ENCODE results near the gene BCL6B.

The BCL6B gene

GRCh38 chr17:6996256-6997011, 26.4 kb upstream of the BCL6B start:
- no peaks in the 10 kb centered on the region for H3K9me3 ChIP-seq (ENCODE audit: insufficient read depth, low read depth, low read length)

GRCh38 chr17:6997171-6997570, 25.7 kb upstream of the BCL6B start:
- Histone ChIP-seq H3K9me3 (ENCODE audit: insufficient read depth, low read depth, low read length) (no peaks in the 10 kb centered on the region), H3K4me3 (ENCODE audit: low read length, poor library complexity, severe bottlenecking) (no peak overlapping the region), H3K4me2 (ENCODE audit: low read depth, low read length, poor library complexity, severe bottlenecking) (no peak overlapping the region), H3K79me2 (ENCODE audit: insufficient read depth, low read length) (no peaks in the 10 kb centered on the region), H3K4me1 (ENCODE audit: insufficient read depth, low read length, poor library complexity, severe bottlenecking) (no peaks in the 10 kb centered on the region), H4K20me1 (ENCODE audit: insufficient read depth, low read length, poor library complexity, severe bottlenecking) (no peaks in the 10 kb centered on the region), H3K27me3 (ENCODE audit: insufficient read depth, low read length, poor library complexity, severe bottlenecking) (no peaks in the 10 kb centered on the region), H2AFZ (ENCODE audit: low read length) (no peak overlapping the region), H3K9me2 (replicated peaks; ENCODE audit: low read depth, low read length) (no peaks in the 10 kb centered on the region), H3K9ac (ENCODE audit: low read depth, low read length, poor library complexity, severe bottlenecking) (no peak overlapping the region), H3F3A (ENCODE audit: low read depth) (no peaks in the 10 kb centered on the region), H3K36me3 (ENCODE audit: insufficient read depth, low read length) (peaks cover 16% of the 10 kb centered on the region; the same call in 1 of the 2 replicates)
- TF ChIP-seq, protein P1, sequence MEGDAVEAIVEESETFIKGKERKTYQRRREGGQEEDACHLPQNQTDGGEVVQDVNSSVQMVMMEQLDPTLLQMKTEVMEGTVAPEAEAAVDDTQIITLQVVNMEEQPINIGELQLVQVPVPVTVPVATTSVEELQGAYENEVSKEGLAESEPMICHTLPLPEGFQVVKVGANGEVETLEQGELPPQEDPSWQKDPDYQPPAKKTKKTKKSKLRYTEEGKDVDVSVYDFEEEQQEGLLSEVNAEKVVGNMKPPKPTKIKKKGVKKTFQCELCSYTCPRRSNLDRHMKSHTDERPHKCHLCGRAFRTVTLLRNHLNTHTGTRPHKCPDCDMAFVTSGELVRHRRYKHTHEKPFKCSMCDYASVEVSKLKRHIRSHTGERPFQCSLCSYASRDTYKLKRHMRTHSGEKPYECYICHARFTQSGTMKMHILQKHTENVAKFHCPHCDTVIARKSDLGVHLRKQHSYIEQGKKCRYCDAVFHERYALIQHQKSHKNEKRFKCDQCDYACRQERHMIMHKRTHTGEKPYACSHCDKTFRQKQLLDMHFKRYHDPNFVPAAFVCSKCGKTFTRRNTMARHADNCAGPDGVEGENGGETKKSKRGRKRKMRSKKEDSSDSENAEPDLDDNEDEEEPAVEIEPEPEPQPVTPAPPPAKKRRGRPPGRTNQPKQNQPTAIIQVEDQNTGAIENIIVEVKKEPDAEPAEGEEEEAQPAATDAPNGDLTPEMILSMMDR (conservative IDR thresholded peaks at IDR 0.05; ENCODE audit: low read length): no peak
- no peak for TF ChIP-seq EZH2phosphoT487 (IDR thresholded peaks at IDR 0.05; ENCODE audit: borderline replicate concordance)

More at GRCh38 chr17:6996256-6997011, 26.4 kb upstream of the BCL6B start:
- Histone ChIP-seq H3K27me3 (ENCODE audit: insufficient read depth, low read length, poor library complexity, severe bottlenecking) (no peaks in the 10 kb centered on the region), H2AFZ (ENCODE audit: low read length) (no peak overlapping the region), H3K4me3 (ENCODE audit: low read length, poor library complexity, severe bottlenecking) (no peak overlapping the region), H3K9ac (ENCODE audit: low read depth, low read length, poor library complexity, severe bottlenecking) (no peak overlapping the region), H3K4me1 (ENCODE audit: insufficient read depth, low read length, poor library complexity, severe bottlenecking) (no peaks in the 10 kb centered on the region), H3K79me2 (ENCODE audit: insufficient read depth, low read length) (no peaks in the 10 kb centered on the region), H3K4me2 (ENCODE audit: low read depth, low read length, poor library complexity, severe bottlenecking) (no peak overlapping the region), H3K36me3 (ENCODE audit: insufficient read depth, low read length) (peaks cover 9% of the 10 kb centered on the region; the same call in 1 of the 2 replicates), H3F3A (ENCODE audit: low read depth) (no peaks in the 10 kb centered on the region), H3K9me2 (replicated peaks; ENCODE audit: low read depth, low read length) (no peaks in the 10 kb centered on the region), H4K20me1 (ENCODE audit: insufficient read depth, low read length, poor library complexity, severe bottlenecking) (no peaks in the 10 kb centered on the region)
- TF ChIP-seq, protein P1 (conservative IDR thresholded peaks at IDR 0.05; ENCODE audit: low read length): no peak
- no peak for TF ChIP-seq EZH2phosphoT487 (IDR thresholded peaks at IDR 0.05; ENCODE audit: borderline replicate concordance)

GRCh38 chr17:6998855-6999508, 23.9 kb upstream of the BCL6B start:
- no peaks in the 10 kb centered on the region for H3F3A ChIP-seq (ENCODE audit: low read depth)
- no peak overlapping the region for H2AFZ ChIP-seq (ENCODE audit: low read length)
- no peaks in the 10 kb centered on the region for H3K79me2 ChIP-seq (ENCODE audit: insufficient read depth, low read length)
- no peaks in the 10 kb centered on the region for H3K4me1 ChIP-seq (ENCODE audit: insufficient read depth, low read length, poor library complexity, severe bottlenecking)
- TF ChIP-seq EZH2phosphoT487 (IDR thresholded peaks at IDR 0.05; ENCODE audit: borderline replicate concordance): no peak
- TF ChIP-seq, protein P1 (conservative IDR thresholded peaks at IDR 0.05; ENCODE audit: low read length): no peak
- H3K9me3 ChIP-seq (ENCODE audit: insufficient read depth, low read depth, low read length): no peaks in the 10 kb centered on the region
- H4K20me1 ChIP-seq (ENCODE audit: insufficient read depth, low read length, poor library complexity, severe bottlenecking): peaks cover 2% of the 10 kb centered on the region
- H3K4me2 ChIP-seq (ENCODE audit: low read depth, low read length, poor library complexity, severe bottlenecking): no peak overlapping the region
- peaks cover 17% of the 10 kb centered on the region; the same call in 1 of the 2 replicates for H3K36me3 ChIP-seq (ENCODE audit: insufficient read depth, low read length)
- H3K4me3 ChIP-seq (ENCODE audit: low read length, poor library complexity, severe bottlenecking): no peak overlapping the region
- H3K27me3 ChIP-seq (ENCODE audit: insufficient read depth, low read length, poor library complexity, severe bottlenecking): no peaks in the 10 kb centered on the region
- H3K9ac ChIP-seq (ENCODE audit: low read depth, low read length, poor library complexity, severe bottlenecking): no peak overlapping the region
- H3K9me2 ChIP-seq (replicated peaks; ENCODE audit: low read depth, low read length): no peaks in the 10 kb centered on the region
